CD4-positive, alpha-beta T cell (primary cell): ENCODE data around the gene PCF11. TPM values are rescaled to one million over a fixed set of nuclear protein-coding genes. Genes with fewer than 3 reads are reported as not detected.

ENCODE experiments used
- ATAC-seq: fragments of 200-7000 bp; cut with Tn5 transposase; one replicate; pipeline ENCODE4 v1.10.0; 2022; ENCODE audit warnings: mild to moderate bottlenecking; ENCODE audit not compliant: poor library complexity
- CTCF ChIA-PET: fragments of 350-600 bp; sonication (Branson Sonifier 250); formaldehyde crosslinking; loops from one replicate; lab custom pipeline; 2021; ENCODE audit warnings: antibody characterized with exemption, inconsistent platforms; lab: Charles Lee
- POLR2A ChIA-PET: fragments of 350-600 bp; sonication (Branson Sonifier 250); formaldehyde crosslinking; loops from one replicate; lab custom pipeline; 2021; ENCODE audit warnings: antibody characterized with exemption, inconsistent platforms; lab: Charles Lee
- DNase-seq, 14 experiments: peaks; one replicate each; pipeline ENCODE4 v3.0.0-alpha.2; 2013 to 2020; ENCODE audit warnings: mixed read lengths in 2 of 14
- H3K27ac ChIP-seq, 2 donors: one replicate each; pipeline versions ENCODE4 v1.5.1 to v1.7.0; 2013; ENCODE audit warnings: low read length in 2 of 2, low read depth in 1 of 2, mild to moderate bottlenecking in 1 of 2
- H3K27me3 ChIP-seq, 2 experiments: 1 replicate in 1 of 2; 2 replicates in 1 of 2; pipeline versions ENCODE4 v1.6.1 to v1.7.0; 2013; ENCODE audit warnings: low read length in 2 of 2, control low read depth in 1 of 2, mild to moderate bottlenecking in 1 of 2, moderate library complexity in 1 of 2; ENCODE audit not compliant: insufficient read depth in 2 of 2, control insufficient read depth in 1 of 2
- H3K36me3 ChIP-seq: one replicate; pipeline ENCODE4 v1.6.1; 2013; ENCODE audit warnings: low read length, control low read depth; ENCODE audit not compliant: insufficient read depth
- H3K4me1 ChIP-seq: one replicate; pipeline ENCODE4 v1.6.1; 2013; ENCODE audit warnings: low read length, control low read depth; ENCODE audit not compliant: insufficient read depth
- H3K4me3 ChIP-seq: one replicate; pipeline ENCODE4 v1.5.1; 2013; ENCODE audit warnings: mild to moderate bottlenecking, low read length, moderate library complexity
- H3K9me3 ChIP-seq, 2 experiments: 1 replicate in 1 of 2; 2 replicates in 1 of 2; pipeline versions ENCODE4 v1.6.1 to v1.7.0; 2013; ENCODE audit warnings: low read length in 2 of 2, mild to moderate bottlenecking in 2 of 2, control low read depth in 1 of 2, moderate library complexity in 1 of 2; ENCODE audit not compliant: control insufficient read depth in 1 of 2, insufficient read depth in 1 of 2
- H3K27ac Mint-ChIP-seq: one replicate; pipeline ENCODE4 v1.8.0; 2020; ENCODE audit warnings: mixed read lengths
- H3K27me3 Mint-ChIP-seq: one replicate; pipeline ENCODE4 v1.8.0; 2021; ENCODE audit warnings: mixed read lengths
- H3K36me3 Mint-ChIP-seq: one replicate; pipeline ENCODE4 v1.8.0; 2021; ENCODE audit warnings: low read depth, mixed read lengths
- H3K4me1 Mint-ChIP-seq: one replicate; pipeline ENCODE4 v1.8.0; 2021; ENCODE audit warnings: low read depth, mixed read lengths
- H3K4me3 Mint-ChIP-seq: one replicate; pipeline ENCODE4 v1.8.0; 2020; ENCODE audit warnings: mild to moderate bottlenecking, mixed read lengths
- H3K9me3 Mint-ChIP-seq: one replicate; pipeline ENCODE4 v1.8.0; 2020; ENCODE audit warnings: mixed read lengths
- CTCF ChIP-seq: fragments of 200-600 bp; IDR thresholded peaks from one replicate; pipeline ENCODE4 v1.8.0; 2022; ENCODE audit warnings: antibody characterized with exemption, mild to moderate bottlenecking
- intact Hi-C, 2 experiments: fragments of 100-400 bp; cut with DNase I in 1 of 2; cut with micrococcal nuclease in 1 of 2; formaldehyde crosslinking; loops; one replicate each; pipeline versions ENCODE4 v1.15.1 to v1.9.0; 2023 to 2025; cut with DNase I, micrococcal nuclease
- total RNA-seq, 174 experiments: library from RNA in 2 of 174; stranded (reverse) in 2 of 174; gene quantifications; one replicate each; pipeline ENCODE4 v1.2.3 and lab custom pipeline; 2021 to 2026

The PCF11 gene
- total RNA-seq, 2 experiments from 2014 or later: 119 to 124 TPM

GRCh38 chr11:83156144-83156995 is 561 bp upstream of the PCF11 start:
- POLR2A ChIA-PET: interaction anchor here (0.7 to 6.9 kb wide), 50 partner anchors 9 to 423 kb away, joined by 3 to 208 read pairs (median 5); partner anchors contain the start of genes ANKRD42, CCDC90B, DDIAS and FAM181B
- Mint-ChIP-seq H3K4me3 (peak overlapping the region; percentile 98), H3K4me1 (peaks cover 26% of the 10 kb centered on the region), H3K27ac (peak overlapping the region; percentile 100), H3K27me3 (no peaks in the 10 kb centered on the region), H3K9me3 (no peaks in the 10 kb centered on the region), H3K36me3 (peaks cover 53% of the 10 kb centered on the region)
- Histone ChIP-seq H3K27me3 (no peaks in the 10 kb centered on the region), H3K4me1 (peaks cover 16% of the 10 kb centered on the region), H3K27ac (peak overlapping the region; percentile 98 to 99), H3K9me3 (no peaks in the 10 kb centered on the region), H3K36me3 (peaks cover 14% of the 10 kb centered on the region), H3K4me3 (peak overlapping the region; percentile 99)
- TF ChIP-seq CTCF: no peak
- ATAC-seq (peak; percentile 84), DNase-seq (peak in 13 of 14 experiments; percentile 47 to 100 (median 97))
- intact Hi-C loops: loop anchor here (1.0 to 5.0 kb wide), 7 partner anchors 37 to 256 kb away; partner anchors contain the start of genes DDIAS (in 2 of the 2), ANKRD42 (in 1 of the 2), CCDC90B (in 1 of the 2) and PRCP (in 1 of the 2)
- CTCF ChIA-PET: interaction anchor here (0.6 to 1.5 kb wide), 4 partner anchors 38 to 255 kb away, joined by 3 to 5 read pairs (median 4); partner anchors contain the start of gene DDIAS

GRCh38 chr11:83157594-83158356 is 844 bp downstream of the PCF11 start:
- H3K36me3 Mint-ChIP-seq: peaks cover 61% of the 10 kb centered on the region
- H3K4me1 ChIP-seq: peaks cover 18% of the 10 kb centered on the region
- ChIA-PET CTCF (interaction anchor here (1.9 kb wide), 1 partner anchor 257 kb away, joined by 5 read pairs; the partner anchor contains the start of gene PRCP), POLR2A (interaction anchor here (0.6 to 6.9 kb wide), 36 partner anchors 10 to 424 kb away, joined by 3 to 208 read pairs (median 8); partner anchors contain the start of genes ANKRD42, CCDC90B, DDIAS and FAM181B)
- H3K27me3 ChIP-seq: no peaks in the 10 kb centered on the region
- H3K36me3 ChIP-seq: peaks cover 15% of the 10 kb centered on the region
- DNase-seq (peak; percentile 14 to 71 (median 34)), ATAC-seq (no peak)
- peak overlapping the region; percentile 98 for H3K4me3 Mint-ChIP-seq
- peaks cover 40% of the 10 kb centered on the region for H3K4me1 Mint-ChIP-seq
- intact Hi-C loops: loop anchor here (1.0 to 5.0 kb wide), 5 partner anchors 35 to 257 kb away; partner anchors contain the start of genes ANKRD42 (in 1 of the 2), DDIAS (in 1 of the 2) and PRCP (in 1 of the 2)
- H3K9me3 Mint-ChIP-seq: no peaks in the 10 kb centered on the region
- H3K27me3 Mint-ChIP-seq: no peaks in the 10 kb centered on the region
- peak overlapping the region; percentile 100 for H3K27ac Mint-ChIP-seq
- peak overlapping the region; percentile 98 to 99 for H3K27ac ChIP-seq
- H3K4me3 ChIP-seq: peak overlapping the region; percentile 99
- no peaks in the 10 kb centered on the region for H3K9me3 ChIP-seq
- no peak for TF ChIP-seq CTCF
